GM12873 (cell line): ENCODE data around the gene INPP5D.

Experiments
- CTCF ChIP-seq: IDR thresholded peaks from 2 replicates; pipeline ENCODE4 v1.5.1; 2012; ENCODE audit warnings: low read depth, mild to moderate bottlenecking, moderate library complexity, low read length, control low read depth; ENCODE audit not compliant: insufficient read depth; ENCODE audit errors: missing control alignments

INPP5D gene

GRCh38 chr2:233114421-233114861, 54.3 kb downstream of the INPP5D start:
- TF ChIP-seq CTCF = no peak

GRCh38 chr2:233115121-233115520, 55.0 kb downstream of the INPP5D start:
- no peak for TF ChIP-seq CTCF

DNA sequence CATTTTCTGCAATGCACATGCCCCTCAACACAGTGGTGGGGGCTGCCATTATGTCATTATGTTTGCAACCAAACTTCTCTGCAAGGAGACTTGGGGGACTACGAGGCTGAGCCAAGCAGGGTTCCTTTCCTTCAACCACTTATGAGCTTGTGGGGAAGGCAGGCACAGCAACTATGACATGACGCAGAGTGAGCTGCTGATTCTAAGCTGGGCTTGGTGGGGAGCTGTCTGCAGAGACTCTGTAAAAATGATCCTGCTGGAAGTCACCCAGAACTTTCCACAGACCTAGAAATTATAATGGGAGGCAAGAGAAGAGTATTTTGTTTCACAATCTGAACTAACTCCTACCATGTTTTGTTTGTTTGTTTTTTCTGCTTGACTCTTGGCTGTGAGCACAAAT, 55.6 kb downstream of the INPP5D start:
- TF ChIP-seq CTCF = no peak

- no peak for TF ChIP-seq CTCF
Measured at GRCh38 chr2:233116946-233117345, 56.8 kb downstream of the INPP5D start.

GRCh38 chr2:233117351-233117750, 57.2 kb downstream of the INPP5D start:
- TF ChIP-seq CTCF = no peak

- no peak for TF ChIP-seq CTCF
Measured at GRCh38 chr2:233117811-233118647, 57.9 kb downstream of the INPP5D start.

DNA sequence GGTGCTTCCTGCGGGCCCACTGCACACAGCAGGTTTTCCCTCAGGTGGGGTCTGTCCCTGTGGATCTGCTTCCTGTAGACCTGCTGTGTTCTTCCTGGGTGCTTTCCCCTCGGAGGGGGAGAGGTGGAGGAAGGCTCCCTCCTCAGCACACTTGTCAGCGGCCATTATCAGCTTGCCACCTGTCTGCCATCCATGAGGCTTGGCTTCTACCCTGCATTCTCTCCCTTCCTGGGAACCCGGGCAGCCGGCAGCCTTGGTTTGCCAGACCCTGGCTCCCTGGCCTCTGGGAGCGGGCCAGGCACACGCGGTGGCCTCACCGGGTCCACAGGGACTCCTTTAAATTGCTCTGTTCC, 58.5 kb downstream of the INPP5D start:
- TF ChIP-seq CTCF = no peak

DNA sequence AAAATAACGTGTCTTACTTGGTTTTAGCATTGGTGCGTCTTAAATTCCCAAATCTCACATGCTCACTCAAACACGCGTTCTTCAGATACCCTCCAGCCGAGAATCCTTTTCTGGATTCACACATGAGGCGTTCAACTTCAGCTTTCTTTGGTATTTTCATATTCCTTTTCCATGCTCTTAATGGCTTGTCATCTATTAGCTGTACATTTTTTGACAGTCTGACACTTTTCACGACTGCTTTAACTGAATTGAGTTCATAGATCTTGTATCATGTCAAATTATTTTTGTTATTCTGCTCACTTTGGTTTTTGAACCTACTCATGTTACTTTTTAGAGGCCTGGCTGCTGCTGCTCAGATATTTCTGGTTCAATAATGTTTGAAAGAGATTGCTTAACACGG, 59.0 kb downstream of the INPP5D start:
- TF ChIP-seq CTCF = no peak
